ENCODE measurements around the gene PAOX.

PAOX gene

DNA sequence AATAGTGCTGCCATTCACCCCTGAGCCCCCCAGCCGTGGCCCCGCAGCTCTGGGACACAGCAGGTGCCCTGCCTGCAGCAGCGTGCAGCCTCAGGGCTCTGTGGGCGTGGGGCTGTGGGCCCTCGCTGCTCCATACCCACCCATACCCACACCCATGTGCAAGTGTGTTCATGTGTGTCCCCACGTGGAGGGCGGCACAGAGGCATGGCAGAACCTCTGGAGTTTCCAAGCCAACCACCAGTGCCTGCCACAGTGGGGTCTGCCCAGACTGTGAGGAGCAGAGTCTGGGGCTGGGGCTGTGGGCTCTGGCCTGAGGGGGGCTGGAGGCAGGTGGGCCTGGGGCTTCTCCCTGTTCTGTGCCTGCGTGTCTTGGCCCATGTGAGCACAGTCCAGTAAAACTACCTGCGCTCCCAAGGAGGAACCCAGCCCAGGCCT is 29.5 kb upstream of the PAOX start:
- no peak for DNase-seq (ENCODE audit: low read depth in 2 of 2)

- DNase-seq (ENCODE audit: low read depth in 2 of 2), result no peak
Measured at GRCh38 chr10:133350283-133350949, 28.6 kb upstream of the PAOX start.

DNA sequence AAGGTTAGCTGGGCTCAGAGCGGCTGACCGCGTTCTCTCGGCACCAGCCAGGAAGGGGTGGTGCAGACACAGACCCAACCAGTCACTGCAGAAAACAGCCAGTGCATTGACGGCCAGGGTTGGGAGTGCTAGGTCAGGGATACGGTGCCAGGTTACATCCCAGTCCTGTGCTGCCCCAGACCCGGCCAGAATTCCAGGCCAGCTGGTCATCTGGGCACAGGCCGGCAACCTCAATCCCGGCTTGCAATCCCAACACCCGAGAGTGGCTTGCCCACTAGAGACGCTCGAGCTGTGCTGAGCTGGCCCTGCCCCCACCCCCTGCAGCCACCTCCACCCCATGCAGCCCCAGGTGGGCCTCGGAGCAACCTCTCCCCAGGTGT is 28.1 kb upstream of the PAOX start:
- no peak for DNase-seq (ENCODE audit: low read depth in 2 of 2)

- DNase-seq (ENCODE audit: low read depth in 2 of 2), result no peak
Measured at GRCh38 chr10:133351408-133352318, 27.4 kb upstream of the PAOX start.

- DNase-seq (ENCODE audit: low read depth in 2 of 2), result no peak
Measured at GRCh38 chr10:133353202-133353959, 25.7 kb upstream of the PAOX start.

DNA sequence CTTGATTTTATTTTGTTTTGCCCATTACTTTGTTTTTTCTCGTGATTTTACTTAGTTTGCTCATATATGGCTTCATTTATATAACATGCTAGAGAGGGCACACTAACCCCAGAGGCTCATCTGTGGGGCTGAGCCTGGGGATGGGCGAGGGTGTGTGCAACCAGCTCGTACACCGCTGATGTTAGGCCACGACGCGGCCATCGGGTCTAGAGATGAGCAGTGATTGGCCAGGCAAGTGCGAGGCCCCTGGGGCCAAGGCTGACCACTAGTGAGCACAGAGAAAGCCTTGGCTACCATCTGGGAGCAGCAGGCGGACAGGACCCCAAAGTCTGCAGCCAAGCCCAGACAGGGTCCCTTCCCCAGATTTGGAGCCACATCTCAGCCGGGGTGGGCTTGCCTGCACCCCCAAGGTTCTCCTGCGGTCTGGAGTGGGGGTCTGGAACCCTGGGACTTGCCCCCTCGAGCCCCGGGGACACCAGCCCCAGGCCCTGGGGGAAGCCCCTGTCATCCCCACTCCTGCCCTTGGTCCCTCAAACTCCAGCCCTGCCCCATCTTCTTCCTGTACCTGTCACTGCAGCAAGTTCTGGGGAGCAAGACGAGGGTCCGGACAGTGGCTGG is 25.0 kb upstream of the PAOX start:
- DNase-seq (ENCODE audit: low read depth in 2 of 2), result no peak

DNA sequence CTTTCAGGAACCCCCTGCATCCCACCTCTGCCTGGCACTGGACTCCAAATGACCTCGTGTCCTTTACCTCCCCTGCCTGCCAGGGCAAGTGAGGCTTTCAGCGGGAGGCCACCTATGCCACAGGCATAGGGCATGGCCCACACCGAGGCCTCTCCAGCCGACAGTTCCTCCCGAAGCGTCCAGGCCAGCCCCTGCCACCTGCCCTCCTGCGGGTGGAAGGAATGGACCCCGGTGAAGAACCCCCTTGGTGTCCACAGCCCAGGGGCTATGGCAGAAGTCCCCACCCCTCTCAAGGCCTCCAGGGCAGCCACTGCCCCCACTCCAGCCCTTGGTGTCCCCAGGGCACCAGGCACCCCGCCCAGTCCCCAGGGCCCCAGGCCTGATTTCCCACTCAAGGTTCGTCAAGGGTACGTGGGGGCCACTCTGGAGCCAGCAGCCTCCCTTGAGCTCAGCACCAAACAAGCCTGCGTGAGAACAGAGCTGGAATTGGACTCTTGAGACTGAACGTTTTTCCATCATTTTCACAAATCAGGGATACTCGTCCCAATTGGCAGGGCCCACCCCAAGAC is 24.3 kb upstream of the PAOX start:
- no peak for DNase-seq (ENCODE audit: low read depth in 2 of 2)

GRCh38 chr10:133355266-133355665 is 23.8 kb upstream of the PAOX start:
- no peak for DNase-seq (ENCODE audit: low read depth in 2 of 2)

DNA sequence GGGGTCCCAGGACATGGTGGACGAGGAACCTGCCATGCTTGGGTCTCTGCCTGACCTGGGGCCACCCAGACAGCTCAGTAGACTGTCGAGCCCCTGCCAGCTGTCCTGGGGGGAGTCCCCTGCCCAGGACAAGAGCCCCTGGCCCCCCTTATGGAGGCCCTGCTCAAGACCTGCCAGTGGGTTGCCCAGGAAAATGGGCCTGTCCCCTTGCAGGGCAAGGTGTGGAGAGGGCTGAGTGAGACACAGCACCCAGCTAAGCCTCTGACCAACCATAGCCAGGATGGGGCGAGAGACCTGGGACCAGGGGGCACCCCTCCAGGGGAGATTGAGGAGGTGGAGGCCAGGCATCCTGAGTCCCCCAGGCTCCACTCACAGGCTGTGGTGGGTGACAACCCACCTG is 23.1 kb upstream of the PAOX start:
- DNase-seq (ENCODE audit: low read depth in 2 of 2), result no peak

GRCh38 chr10:133356549-133357284 is 22.3 kb upstream of the PAOX start:
- DNase-seq (ENCODE audit: low read depth in 2 of 2), result no peak

- peak; percentile 13 to 39 for DNase-seq (ENCODE audit: low read depth in 2 of 2)
Measured at GRCh38 chr10:133357285-133358161, 21.5 kb upstream of the PAOX start, which contains the start of gene FUOM. FUOM (minus strand) TSS chr10:133358019; CDS start chr10:133358007, 12 bp downstream.

DNA sequence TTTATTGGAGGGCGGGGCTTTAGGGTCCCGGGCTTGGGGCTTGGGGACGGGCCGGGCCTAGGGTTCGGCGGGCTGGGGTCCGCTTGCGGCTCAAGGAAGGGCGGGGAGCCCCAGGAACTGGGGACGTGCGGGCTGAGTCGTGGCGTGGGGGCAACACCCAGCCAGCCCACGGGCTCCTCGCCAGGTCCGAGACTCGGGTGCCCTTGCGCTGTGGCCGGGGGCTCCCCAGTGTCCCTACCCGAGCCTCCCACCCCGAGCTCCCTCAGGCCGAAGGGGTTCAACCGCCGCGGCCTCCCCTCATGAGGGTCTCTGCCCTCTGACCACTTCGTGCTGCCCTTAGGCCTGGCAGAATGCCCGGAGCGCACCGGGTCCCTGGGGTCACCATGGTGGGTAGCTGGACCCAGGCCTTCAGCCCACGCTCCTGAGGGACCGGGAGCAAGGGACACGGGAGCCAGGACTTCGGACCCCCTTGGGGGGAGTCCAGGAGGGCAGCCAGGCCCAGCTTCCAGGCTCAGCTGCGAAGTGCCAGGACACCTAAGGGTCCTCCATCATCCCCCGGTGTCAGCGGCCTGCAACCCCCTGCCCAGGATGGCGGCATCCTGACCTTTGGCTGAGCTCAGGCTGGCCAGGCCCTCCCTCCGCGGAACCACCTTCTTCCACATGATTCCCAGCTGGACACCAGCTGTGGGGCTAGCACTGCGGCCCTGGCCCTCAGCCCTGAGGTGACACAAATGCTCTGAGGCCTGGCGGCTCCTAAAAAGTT is 20.7 kb upstream of the PAOX start:
- DNase-seq (ENCODE audit: low read depth in 2 of 2), result no peak

DNA sequence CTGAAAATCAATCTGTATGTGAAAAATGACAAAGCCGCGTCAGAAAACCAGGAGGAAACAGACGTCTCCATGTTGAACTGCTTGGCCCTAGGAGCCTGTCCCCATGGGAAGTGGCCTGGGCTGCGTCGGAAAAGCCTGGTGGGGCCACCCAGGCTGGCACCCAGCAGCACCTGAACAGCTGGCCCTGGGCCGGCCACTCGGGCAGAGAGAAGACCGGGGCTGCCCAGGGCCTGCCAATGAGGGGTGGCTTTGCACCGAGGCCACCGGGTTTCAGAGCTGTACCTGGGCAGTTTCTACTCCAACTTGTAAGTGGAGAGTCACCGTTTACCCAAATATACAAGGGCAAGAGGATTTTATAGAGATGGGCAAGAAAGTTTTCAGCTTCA is 20.1 kb upstream of the PAOX start:
- no peak for DNase-seq (ENCODE audit: low read depth in 2 of 2)

- no peak for DNase-seq (ENCODE audit: low read depth in 2 of 2)
Measured at GRCh38 chr10:133359554-133359971, 19.5 kb upstream of the PAOX start.

- DNase-seq (ENCODE audit: low read depth in 2 of 2), result no peak
Measured at GRCh38 chr10:133359972-133360610, 19.0 kb upstream of the PAOX start.

GRCh38 chr10:133361227-133361626 is 17.8 kb upstream of the PAOX start:
- no peak for DNase-seq (ENCODE audit: low read depth in 2 of 2)

GRCh38 chr10:133361773-133362441 is 17.2 kb upstream of the PAOX start:
- DNase-seq (ENCODE audit: low read depth in 2 of 2), result no peak

- no peak for DNase-seq (ENCODE audit: low read depth in 2 of 2)
Measured at GRCh38 chr10:133362846-133363245, 16.2 kb upstream of the PAOX start.

Measured in fibroblast of skin of left biceps (primary cell).